Measurements from ENCODE around the gene FBXL19.

- TF ChIP-seq POLR2AphosphoS5 (IDR thresholded peaks at IDR 0.05; ENCODE audit: low read depth, low read length), result no peak
- no peak for TF ChIP-seq JUN (IDR thresholded peaks at IDR 0.05; ENCODE audit: low read depth, low read length)
- no peak for TF ChIP-seq GABPA (IDR thresholded peaks at IDR 0.05; ENCODE audit: borderline replicate concordance, insufficient read depth, low read length)
- no peak for TF ChIP-seq CTCF (IDR thresholded peaks at IDR 0.05; ENCODE audit: control extremely low read depth in 1 of 3, insufficient read depth in 1 of 3, low read depth in 1 of 3, low read length in 3 of 3)
- no peak for TF ChIP-seq HDAC2 (IDR thresholded peaks at IDR 0.05; ENCODE audit: borderline replicate concordance in 1 of 2, low read depth in 2 of 2, low read length in 2 of 2)
- TF ChIP-seq SP1 (IDR thresholded peaks at IDR 0.05; ENCODE audit: low read depth, low read length), result no peak
Measured at GRCh38 chr16:30992931-30993816, 69.8 kb downstream of the FBXL19 start.
